Spleen (tissue), 7 donors: ENCODE measurements around the gene SUV39H2.

ENCODE experiments used
- POLR2A ChIP-seq, 3 donors: fragments of 450-650 bp; IDR thresholded peaks; one replicate each; pipeline ENCODE4 v1.5.1; 2017; ENCODE audit warnings: antibody characterized with exemption in 3 of 3, mild to moderate bottlenecking in 1 of 3
- POLR2AphosphoS5 ChIP-seq, 3 donors: sonication (generic); formaldehyde crosslinking; IDR thresholded peaks; one replicate each; pipeline ENCODE4 v1.5.1; 2017; ENCODE audit warnings: antibody characterized with exemption in 3 of 3
- TF ChIP-seq, protein P1 (sequence below), 11 experiments: fragments of 200-600 bp in 7 of 11; fragments of 450-650 bp in 4 of 11; sonication (generic) in 4 of 11; IDR thresholded peaks in 8 of 11; conservative IDR thresholded peaks in 3 of 11; 1 replicate in 7 of 11; 2 replicates in 4 of 11; pipeline versions ENCODE4 v1.4.0 to v1.8.0; 2016 to 2021; ENCODE audit warnings: antibody characterized with exemption in 11 of 11, inconsistent platforms in 4 of 11, mild to moderate bottlenecking in 1 of 11
- donor health status: DM: no; HTN: no; CAD: no; lungs with moderate emphysema.
- donor health status: DM: no; HTN: no; CAD: no.
- donor health status: DM: no; HTN: no; CAD: no.

DNA sequence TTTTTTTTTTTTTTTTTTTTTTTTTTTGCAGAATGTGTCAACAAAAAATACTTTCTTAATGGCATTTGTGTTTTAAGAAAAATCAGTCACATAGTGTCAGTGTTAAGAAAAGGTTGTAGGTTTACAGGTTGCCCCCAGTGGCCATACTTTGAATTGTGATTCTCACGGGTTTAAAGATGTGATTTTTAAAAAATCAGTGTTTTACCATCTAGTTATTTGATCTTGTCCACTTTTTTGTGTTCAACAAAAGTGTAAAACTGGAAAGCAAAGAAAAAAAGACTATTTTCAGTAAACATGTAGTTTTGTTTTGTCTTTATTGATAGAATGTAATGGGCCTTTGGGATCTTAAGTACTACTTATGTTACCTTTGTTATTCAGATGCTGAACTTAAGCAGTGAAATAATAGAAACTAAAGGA is 25.7 kb downstream of the SUV39H2 start:
- TF ChIP-seq, protein P1, sequence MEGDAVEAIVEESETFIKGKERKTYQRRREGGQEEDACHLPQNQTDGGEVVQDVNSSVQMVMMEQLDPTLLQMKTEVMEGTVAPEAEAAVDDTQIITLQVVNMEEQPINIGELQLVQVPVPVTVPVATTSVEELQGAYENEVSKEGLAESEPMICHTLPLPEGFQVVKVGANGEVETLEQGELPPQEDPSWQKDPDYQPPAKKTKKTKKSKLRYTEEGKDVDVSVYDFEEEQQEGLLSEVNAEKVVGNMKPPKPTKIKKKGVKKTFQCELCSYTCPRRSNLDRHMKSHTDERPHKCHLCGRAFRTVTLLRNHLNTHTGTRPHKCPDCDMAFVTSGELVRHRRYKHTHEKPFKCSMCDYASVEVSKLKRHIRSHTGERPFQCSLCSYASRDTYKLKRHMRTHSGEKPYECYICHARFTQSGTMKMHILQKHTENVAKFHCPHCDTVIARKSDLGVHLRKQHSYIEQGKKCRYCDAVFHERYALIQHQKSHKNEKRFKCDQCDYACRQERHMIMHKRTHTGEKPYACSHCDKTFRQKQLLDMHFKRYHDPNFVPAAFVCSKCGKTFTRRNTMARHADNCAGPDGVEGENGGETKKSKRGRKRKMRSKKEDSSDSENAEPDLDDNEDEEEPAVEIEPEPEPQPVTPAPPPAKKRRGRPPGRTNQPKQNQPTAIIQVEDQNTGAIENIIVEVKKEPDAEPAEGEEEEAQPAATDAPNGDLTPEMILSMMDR (IDR thresholded peaks at IDR 0.05 in 8 of 11, conservative IDR thresholded peaks at IDR 0.05 in 3 of 11) = peak in 9 of 11 experiments; percentile 24 to 61 (median 44)
- no peak for TF ChIP-seq POLR2A (IDR thresholded peaks at IDR 0.05)
- TF ChIP-seq POLR2AphosphoS5 (IDR thresholded peaks at IDR 0.05) = no peak
